NCI-H1436 (cell line): Measurements from ENCODE around the gene ELL2.

Experiments used
- DNase-seq: peaks from one replicate; lab custom pipeline; 2025; lab: John Stamatoyannopoulos, UW

ELL2 gene

GRCh38 chr5:95983080-95983479 lies 21.4 kb upstream of the ELL2 start:
- no peak for DNase-seq

DNA sequence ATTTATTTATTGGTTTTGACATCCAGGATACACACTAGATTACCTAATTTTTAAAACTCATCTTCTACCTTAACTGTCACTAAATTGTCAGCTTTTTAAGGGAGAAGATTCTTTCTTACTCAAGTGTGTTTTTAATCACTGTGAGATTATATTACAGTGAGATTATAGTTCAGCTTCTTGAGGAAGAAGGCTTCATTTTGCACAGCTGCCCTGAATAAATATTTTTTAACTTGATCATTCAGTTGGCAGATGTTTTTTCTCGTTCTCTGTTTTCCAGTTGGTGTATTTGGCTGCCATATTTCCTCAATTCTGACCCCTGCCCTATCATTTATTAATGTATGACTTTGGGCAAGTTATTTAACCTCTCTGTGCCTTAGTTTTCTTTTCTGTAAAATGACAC lies 15.0 kb upstream of the ELL2 start:
- DNase-seq = no peak

GRCh38 chr5:95975703-95976102 lies 14.1 kb upstream of the ELL2 start:
- no peak for DNase-seq

DNA sequence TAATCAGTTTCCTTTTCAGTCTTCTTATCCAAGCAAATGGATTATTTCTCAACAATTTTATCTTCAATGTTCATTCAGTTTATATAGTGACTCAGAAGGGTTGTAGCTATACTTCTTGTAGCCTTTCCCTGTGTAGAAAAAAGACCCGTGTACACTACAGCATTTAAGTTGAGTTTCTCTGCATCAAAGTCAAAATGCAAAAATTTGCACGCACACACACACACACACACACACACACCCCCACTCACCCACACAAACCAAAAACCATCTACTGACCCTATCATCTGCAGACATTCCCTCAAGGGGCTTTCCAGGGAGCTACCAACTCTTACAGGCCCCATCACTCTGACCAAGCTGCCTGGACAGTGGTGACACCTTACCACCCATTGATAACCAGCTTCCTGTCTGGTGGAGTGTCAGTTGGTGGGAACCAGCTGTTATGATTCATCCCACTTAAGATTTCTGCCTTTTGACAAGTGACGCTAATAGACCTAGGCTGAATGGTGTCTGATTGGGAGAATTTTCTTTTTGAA lies 12.2 kb upstream of the ELL2 start:
- no peak for DNase-seq

DNA sequence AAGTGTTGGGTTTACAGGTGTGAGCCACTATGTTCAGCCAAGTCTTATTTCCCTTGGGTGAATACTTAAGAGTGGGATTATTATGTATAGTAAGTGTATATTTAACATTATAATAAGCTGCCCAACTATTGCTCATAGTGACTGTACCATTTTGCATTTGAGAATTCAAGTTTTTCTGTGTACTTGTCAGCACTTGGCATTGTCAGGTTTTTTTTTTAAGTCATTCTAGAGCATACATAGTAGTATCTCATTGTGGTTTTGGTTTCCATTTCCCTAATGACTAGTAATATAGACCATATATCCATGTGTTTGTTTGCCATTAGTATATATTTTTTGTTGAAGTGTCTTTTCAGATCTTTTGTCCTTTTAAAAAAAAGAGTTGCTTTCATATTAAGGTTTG lies 10.5 kb upstream of the ELL2 start:
- no peak for DNase-seq

GRCh38 chr5:95970359-95970704 lies 8.7 kb upstream of the ELL2 start:
- DNase-seq = no peak

DNA sequence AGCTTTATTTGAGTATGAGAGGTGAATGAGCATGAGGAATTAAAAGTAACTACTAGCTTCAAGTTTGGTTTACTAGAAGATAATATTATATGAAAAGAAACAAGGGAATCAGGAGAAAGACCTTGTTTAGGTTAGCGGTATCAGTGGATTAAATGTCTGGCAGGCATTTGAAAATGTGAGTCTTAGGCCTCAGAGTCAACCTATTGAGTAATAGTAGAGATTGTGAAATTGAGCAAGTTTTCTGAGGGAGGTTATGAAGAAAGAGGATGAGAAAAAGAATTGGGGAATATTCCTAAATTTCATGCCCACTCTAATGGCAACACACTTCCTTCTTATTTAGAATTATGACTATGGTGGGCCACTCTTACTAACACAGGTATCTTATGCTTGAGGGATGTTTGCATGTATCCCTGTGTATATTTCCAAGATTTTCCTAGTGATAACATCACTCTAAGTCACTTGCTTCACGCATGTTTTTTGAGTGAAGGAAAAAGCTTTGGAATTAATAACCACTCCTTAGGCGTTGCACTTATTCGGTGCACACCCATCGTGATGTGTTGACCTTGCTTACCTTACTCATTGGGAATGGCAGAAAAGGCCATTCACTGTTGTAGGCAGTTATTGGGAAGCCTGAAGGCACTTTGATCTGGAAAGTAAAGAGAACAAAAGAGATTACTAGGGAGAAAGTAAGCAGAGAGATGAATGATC lies 8.2 kb upstream of the ELL2 start:
- DNase-seq = no peak

GRCh38 chr5:95969055-95969454 lies 7.4 kb upstream of the ELL2 start:
- DNase-seq = no peak

- no peak for DNase-seq
These were observed 5.6 kb upstream of the ELL2 start for GRCh38 chr5:95967236-95967635.

DNA sequence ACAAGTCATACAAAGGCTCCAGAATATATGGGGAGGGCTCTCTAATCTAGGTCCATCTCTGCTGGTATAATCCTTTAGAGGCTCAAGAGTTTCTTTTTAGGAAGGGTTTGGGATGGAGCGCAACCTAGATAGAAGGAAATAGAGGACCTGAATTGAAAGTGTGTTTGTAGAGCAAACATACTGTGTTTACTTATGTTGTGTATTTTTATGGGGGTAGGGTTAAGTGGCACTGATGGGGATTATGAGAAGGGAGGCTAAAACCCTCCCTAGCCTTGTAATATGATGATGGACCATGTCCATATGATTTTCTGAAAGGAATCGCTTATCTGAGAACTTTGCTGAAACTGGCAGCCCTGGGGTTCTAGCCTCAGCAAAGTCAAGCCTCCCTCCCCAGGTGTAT lies 4.4 kb upstream of the ELL2 start:
- no peak for DNase-seq

DNA sequence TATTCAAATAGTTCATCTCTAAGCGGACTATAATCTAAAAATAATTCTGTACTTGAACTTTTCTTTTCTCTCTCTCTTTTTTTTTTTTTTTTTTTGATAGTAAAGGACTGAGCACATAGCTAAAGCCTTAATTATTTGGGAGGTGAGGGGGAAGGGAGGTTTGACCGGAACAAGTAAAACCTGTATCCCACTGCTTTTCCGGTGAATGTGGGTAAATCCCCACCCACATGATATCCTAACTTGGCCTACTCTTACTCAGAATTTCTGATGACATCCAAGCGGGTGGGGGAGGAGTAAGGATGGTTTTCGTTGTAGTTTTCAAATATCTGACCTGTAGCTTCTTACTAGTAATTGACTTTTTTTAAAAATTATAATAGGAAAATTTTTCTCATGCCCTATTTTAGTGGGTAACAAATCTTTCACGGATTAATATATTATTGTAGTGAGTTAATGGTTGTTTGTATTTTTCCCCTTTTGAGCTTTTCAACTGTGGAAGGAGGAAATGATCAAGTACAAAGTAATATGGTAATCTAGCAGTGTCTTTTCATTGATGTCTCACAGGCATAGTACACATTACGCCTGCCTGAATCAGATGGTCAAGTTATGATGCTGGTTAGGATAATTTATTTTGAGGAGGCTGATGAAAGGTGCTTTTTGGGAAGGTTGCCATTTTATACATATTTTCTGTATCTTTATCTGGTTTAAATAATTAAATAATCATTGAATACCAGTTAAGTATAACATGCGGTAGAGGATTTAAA lies 2.2 kb upstream of the ELL2 start:
- DNase-seq = no peak

GRCh38 chr5:95962785-95963184 lies 1.1 kb upstream of the ELL2 start:
- DNase-seq = no peak

- DNase-seq = no peak
These were observed 773 bp upstream of the ELL2 start for GRCh38 chr5:95962475-95962773.

GRCh38 chr5:95960667-95961616 lies 709 bp downstream of the ELL2 start:
- DNase-seq = peak; percentile 54

GRCh38 chr5:95959888-95960666 lies 1.6 kb downstream of the ELL2 start:
- no peak for DNase-seq

DNA sequence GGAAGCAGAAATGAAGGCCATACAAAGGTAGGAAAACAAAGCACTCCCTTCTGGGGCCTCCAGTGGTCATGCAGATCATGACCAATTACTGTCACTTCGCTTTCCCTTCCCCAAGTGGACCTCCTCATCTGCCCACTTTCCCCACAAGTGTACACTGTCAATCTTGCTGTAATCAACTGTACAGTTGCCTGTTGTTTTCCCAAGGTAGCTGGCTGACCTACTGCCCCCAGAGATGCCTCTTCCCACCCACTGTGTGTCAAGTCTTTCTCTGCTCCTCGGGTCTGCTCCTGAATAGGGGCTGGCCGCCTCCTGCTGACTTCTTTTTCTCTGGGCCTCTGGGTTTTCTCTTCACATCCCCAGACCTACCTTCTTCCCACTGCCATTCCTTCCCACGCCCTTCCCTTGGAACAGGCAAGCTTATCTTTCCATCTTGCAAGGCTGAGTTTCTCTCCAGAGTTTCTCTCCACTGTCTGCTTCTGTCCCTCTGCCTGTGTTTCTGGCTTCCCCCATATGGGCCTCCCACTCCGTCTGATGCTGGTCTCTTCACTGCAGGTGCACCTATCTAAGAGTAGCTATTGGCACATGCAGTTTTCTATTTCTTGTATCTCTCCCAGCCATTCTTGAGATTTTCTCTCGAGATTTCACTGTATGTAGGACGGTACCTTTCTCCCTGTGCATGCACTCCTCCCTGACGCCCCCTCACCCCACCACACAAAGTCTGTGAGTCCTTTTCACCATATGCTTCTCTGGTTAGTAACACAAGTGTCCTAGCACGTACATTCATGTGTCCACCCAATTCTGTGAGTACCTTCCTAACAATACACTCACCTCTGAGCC lies 2.4 kb downstream of the ELL2 start:
- no peak for DNase-seq

DNA sequence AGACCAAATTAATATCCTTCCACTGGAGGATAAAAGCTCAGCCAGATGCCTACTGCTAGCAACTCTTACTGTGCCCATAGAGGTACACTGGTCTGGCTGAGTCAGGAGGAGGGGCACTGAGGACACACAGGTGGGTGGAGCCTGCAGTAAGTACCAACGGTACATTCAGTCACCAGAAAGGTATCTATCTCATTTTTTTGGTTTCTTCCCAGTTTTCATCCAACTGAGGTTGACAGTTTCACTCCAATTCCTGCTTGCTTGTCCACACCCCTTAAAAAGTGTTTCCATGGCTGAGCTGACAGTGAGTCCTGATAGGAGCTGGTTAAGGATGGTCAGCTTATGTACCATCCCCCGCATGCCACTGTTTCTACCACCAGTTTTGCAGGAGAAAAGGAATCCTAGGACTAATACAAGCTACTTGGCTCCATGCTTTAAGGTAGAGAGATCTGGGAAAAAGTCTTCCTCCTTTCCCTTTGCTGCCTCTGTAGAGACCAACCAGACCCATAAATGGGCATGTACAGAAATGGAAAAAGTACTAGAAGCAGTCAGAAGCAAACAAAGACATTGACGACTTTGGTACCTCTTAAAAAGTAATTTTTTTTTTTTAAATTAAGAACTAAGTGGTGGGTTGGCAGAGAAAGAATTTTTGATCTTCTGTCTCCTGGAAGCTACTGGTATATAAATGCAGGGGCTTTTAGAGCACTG lies 3.2 kb downstream of the ELL2 start:
- DNase-seq = no peak

DNA sequence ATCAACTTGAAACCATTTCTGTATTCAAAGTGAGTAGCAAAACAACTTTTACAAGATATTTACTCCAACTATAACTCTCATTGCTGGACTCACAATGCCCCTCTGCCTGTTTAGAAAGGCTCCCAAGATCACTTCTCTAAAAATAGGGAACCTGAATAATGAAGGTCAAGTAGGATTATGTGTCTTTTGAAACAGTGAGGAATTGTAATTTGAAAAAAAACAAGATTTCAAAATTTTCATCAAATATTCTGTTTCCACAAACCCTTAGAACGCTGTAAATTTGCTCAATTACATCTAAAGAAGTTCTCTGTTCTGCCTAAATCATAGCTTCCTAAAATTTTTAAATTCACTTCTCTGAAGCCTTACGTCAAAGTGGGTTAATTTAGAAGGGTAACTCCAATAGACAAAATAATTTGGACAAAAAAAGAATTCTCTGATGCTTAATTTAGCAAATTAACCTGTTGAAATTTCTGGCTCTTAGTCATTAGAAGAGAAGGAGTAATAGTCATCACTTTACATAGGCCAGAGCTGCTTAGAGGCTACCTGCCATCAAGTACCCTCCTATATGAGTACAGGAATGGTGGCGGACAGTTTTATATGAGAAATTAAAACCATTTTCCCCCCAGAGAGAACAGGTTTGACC lies 4.0 kb downstream of the ELL2 start:
- DNase-seq = no peak

DNA sequence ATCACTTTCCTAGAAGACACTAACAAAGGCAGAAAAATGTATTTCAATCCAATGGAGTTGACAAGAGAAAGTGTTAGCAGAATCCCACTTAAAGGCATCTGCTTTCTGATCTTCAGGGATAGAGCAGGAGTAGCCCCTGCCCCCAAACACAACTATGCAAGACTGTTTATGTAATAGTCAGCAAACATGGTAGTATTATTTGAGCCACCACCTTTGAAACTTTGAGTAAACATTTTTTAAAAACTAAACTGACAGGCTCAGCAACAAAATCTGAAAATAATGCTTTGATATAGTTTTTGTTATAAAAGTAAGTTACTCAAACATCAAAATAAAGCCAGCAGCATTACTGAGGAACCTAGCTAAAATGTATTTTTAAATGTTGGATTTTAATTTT lies 4.8 kb downstream of the ELL2 start:
- DNase-seq = no peak
